ENCODE data around the gene WHAMM.
"Not testable (repeated sequence)": the region's sequence is repeated elsewhere in the genome, so short reads cannot be mapped to it uniquely, and the experiment has no call there.

WHAMM gene

DNA sequence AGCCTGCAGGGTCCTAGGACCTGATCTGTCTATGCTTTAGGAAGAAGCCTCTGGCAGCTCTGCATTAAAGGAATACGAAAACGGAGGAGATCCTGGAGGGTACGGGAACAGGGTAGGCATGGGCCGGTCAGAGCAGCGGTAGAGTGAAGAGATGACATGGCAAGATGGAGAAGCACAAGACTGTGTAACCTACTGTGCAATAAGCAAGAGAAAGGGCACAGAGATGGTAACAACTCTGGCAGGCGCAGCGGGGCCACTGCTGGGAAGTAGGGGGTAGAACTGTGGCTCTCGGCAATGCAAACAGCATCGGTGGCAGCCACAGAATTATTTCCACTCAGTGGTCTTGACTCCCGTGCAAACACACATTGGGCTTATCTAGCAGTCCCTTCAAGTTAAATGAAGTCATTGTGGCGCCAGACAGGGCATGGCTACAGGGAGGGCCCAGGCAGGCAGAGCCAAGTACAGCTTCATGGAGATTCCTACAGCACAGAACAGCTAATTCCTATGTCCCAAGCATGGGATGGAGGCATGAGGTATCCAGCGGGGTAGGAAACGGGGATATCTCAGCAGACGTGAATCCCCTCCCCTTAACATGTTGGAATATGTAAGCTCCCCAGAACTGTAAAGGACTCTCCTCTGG lies 28.8 kb downstream of the WHAMM start:
- no peak for DNase-seq (ENCODE audit: low spot score)

DNA sequence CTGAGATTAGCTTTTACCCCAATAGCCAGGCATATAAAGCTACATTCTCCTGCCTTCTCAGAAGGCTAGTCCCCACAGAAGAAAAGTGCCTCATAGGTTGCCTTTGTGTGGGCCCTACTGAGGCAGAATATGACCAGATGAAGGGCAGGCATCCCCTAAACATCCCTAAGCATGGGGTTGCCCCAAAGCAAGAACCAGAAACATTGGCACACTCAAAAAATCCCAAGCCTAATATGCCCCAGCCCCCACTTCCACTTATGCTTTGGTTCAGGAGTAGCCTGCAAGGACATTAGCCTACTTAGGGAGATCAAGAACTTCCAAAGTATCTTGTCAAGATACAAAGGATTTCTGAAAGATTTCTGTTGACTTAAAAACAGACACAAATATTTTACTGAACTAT lies 29.7 kb downstream of the WHAMM start:
- DNase-seq (ENCODE audit: low spot score) = no peak

DNA sequence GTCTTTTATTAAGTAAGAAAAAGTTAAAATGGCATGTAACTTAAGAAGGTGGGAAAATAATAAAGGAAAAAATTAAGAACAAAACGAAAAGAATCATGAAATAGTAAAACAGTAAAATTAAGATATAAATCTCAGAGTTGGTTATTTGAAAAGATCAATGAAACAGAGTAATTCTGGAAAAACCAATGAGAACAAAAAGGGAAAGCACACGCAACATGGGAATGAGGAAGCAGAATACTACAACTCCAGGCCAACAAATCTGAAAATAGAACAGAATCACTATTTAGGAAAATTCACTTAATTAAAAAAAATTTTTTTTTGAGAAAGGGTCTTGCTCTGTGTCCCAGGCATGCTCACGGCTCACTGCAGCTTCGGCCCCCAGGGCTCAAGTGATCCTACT lies 30.7 kb downstream of the WHAMM start:
- DNase-seq (ENCODE audit: low spot score) = no peak

DNA sequence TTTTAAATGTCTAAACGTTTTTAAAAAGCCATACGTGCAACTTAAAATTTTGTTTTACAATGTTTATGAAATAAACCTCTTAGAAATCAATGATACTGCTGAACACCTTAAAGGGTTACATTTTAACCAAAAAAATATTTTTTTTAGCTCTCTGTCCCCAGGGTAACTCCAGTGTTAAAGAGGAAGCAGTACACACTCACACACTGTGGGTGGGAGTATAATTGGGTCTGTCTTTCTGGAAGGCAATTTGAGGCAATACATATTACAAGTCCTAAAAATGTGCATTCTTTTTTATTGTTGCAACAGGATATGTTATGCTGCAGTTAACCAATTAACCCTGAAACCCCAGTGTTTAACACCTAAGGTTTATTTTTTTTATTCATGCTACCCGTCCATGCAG lies 34.1 kb downstream of the WHAMM start:
- DNase-seq (ENCODE audit: low spot score) = no peak

DNA sequence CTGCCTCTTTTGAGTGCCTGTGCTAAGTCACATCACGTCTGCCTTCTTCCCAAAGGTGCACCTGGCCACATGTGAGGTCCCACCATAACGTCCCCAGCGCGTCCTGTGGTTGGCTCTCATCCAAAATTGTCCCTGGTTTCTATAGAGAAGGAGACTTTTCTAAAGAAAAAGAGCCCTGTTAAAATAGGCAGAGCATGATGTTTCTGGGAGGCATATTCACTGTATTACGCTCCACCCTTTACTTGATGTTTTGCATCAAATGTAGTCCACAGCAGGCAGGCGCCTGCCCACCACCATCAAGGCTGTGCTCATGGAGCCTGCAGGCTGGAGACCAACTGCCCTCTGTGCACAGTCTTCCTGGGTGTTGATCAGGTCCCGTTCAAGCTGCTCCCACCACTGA lies 36.3 kb downstream of the WHAMM start:
- no peak for DNase-seq (ENCODE audit: low spot score)

DNA sequence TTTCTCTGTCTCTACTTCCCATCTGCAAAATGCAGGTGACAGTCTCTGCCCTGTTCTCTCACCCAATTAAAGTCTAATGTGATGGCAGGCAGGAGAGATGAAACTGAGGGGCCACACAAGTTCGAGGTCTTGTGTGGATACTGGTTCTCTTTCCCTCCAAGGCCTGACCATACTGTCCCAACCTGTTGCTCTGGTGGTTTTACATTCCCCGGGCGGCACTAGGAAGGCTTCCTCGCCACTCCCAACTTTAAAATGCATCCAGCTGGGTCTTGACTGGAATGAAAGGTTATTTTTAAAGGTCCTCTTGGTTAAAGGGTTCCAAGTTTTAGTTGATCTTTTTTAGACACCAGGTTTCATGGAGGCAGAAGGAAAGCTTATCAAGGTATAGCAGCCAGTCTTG lies 37.2 kb downstream of the WHAMM start:
- DNase-seq (ENCODE audit: low spot score) = no peak

DNA sequence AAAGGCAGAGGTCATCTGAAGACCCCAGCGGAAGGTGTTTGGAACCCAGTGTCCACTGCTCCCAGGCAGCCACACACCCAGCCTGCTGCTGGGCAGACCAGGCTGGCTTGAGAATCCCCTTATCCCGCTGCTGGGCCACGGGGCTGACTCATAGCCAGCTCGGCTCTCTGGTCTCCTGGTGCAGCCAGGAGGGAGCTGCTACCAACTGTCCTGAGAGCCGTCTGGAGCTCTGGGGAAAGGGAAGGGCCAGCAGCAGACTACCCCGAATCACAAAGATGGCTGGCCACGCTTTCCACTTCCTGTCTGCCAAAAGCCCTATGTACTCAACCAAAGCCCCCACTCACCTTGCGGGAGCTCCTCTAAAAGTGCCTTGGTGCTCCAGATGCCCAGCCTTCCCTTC lies 38.3 kb downstream of the WHAMM start:
- DNase-seq (ENCODE audit: low spot score) = no peak

DNA sequence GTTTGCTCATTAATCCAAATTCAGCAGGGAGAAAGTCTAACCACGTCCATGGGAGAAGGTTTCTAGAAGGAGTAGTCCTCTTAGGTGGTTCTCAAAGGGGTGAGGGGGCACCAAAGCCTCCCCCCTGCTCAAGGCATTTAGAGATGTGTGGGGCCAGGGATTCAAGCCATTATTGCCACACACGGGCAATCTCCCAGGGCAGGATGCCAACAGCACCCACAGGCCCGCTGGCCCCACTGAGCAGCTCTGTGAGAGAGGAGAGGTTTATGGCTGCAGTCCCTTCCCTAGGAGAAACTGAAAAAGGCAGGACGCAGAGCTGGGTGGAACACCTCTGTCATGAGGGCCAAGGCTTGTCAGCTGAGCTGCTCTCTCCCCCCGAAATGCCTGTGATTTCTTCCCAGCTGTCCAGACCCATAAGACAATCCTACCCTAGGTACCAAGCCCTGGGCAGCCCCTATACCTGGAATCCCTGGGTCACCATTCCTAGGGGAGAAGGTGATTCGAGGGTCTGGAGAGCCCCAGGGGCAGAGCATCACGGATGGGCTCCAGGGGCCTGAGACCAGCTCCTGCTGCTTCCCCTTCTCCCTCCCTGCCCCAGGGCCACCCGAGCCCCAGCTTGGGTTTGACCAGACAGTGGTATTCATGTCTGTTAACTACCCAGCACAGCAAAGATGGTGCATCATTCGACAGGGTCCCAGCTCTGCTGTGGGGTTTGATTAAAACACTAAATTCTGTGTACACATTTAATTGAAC lies 39.0 kb downstream of the WHAMM start:
- no peak for DNase-seq (ENCODE audit: low spot score)

DNA sequence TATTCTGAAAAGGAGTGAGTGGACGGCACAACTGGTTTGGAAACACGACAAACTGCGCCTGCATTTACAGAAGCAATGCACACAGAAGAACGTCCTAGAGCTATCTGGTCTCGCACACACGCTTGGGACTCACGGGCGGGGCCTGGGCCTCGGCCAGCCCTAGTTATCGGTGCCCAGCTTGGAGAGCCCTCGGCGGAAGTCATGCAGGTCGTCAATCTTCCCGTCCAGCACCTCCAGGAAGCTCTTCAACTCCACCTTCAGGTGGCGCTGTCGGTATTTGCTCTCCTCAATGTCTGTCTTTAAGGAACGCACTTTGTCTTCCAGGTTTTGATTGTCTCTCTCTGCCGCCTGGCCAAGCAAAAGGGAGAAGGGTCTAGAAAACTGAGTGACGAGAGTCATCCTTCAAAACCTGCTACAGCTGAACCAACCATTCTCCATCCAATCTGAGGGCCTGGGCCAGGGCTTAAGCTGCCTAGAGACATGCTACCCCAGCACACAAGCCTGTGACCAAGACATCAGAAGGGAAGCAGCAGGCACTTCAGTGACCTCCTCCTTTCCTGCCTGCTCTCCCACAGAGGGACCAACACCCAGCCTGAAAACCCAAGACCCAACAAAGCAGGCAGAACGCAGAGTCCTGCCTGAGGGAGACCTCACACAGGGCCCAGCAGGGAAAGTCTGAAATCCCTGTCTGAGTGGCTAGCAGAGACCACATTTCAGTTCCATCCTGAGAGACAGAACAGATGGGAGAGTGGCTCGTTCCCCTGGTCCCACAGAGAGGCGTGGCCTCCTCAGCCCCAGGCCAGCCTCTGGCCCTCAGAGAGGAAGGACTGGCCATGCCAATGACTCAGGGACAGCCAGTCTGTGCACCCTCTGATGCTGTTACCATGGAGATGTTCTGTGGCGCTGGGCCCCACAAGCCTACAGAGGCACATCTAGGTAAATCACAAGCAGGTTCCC lies 40.4 kb downstream of the WHAMM start:
- peak; percentile 49 for DNase-seq (ENCODE audit: low spot score)

DNA sequence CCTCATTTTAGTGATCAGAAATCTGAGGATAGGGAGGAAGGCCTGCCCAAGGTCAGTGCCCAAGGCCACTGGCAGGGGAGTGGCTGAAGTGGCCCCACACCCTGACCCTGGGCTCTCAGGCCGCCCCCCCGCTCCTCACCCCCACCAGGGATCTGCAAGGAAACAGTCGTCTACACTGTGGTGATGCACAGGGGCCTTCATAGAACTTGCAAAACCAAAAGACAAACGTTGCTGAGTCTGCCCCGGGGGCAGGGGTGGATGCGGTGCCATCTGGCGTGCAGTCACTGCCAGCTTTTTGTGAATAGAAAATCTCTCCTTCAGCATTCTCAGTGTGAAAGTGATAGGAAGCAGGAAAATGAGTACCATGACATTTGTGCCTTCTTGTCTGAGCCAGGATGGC lies 41.3 kb downstream of the WHAMM start:
- no peak for DNase-seq (ENCODE audit: low spot score)

DNA sequence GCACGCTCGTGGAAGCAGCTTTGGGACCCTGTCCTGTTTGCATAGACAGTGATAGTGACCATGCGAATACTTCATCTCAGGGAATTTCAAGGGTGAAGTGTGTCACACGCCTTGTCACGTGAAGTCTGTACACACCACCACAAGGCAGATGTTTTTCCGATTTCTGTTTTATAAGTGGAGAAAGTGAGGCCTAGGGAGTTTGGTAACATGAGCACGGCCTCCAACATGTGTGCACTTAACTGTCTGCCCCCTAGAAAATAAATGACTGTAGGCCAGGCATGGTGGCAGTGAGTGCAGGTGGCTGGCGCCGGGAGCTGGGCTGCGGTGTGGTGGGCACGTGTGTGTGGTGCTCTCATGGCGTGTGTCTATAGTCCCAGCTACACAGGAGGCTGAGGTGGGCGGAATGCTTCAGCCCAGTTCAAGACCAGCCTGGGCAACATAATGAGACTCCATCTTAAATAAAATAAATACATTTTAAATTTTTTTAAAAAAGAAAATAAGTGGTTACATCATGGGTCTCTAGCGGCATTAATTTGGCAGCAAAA lies 42.0 kb downstream of the WHAMM start:
- no peak for DNase-seq (ENCODE audit: low spot score)

DNA sequence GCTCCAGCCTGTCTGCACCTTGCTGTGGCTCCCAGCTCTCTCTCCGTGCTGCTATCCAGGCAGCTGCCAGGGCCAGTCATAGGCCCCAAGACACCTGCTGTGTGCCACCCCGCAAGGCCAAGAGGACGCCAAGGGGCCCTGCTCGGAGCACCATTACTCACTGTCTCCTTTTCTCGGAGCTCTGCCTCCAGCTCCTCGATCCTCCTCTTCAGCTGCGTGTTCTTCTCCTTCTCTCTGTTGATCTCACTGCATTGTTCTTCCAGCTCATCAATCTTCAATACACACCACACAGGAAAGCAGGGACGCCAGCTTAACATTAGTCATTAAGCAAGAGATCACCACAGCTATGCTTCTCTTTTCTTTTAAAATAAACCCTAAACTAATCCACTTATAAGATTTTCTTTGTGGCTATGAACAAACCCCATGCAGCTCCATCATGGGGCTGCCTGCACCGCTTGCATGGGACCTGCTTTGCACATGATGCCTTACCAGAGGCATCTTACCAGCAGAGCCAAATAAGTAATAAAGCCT lies 42.6 kb downstream of the WHAMM start:
- no peak for DNase-seq (ENCODE audit: low spot score)

DNA sequence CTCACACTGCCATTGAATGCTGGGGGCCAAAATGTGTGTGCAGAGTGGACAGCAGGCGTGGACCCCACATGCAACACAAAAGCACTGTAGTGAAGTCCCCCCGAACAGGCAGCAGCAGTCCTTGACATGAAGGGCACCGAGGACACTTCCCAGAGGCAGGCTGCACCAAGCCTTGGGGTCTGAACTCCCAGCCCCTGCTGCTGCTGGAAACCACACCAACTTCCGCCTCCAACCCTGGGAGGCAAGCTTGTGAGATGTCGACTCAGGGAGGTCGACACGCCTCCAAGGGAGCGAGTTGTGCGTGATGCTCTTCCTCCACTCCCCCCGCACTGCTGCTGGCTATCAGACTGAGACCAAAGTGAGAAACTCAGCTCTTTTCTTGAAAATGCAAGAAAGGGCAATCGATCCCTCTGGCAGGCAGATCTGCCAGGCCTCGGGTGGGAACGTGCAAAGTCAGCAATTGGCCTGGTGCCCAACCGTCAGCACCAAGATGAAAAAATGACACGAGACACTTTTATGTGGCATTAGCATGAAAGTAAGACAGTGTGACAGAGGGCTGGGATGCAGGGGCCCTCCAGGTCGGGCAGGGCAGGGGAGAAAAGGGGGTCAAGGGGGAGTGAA lies 43.6 kb downstream of the WHAMM start:
- no peak for DNase-seq (ENCODE audit: low spot score)

DNA sequence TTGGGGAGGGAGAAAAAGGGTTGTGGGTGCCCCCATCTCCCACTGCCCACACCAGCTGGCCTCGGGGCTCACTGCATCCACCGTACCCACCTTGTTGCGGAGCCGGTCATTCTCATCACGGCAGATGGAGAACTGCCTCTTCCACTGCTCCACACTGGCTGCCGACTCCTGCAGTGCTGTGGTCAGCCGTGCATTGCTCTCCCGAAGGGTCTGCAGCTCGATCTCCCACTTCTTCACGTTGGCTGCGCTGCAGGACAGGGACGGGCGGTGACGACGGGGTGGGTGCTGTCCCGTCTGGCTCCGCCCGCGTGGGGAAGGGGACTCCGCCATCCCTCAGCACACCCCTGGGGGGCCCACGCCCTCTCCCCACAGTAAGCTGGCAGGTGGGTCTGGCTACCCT lies 45.1 kb downstream of the WHAMM start:
- DNase-seq (ENCODE audit: low spot score) = no peak

DNA sequence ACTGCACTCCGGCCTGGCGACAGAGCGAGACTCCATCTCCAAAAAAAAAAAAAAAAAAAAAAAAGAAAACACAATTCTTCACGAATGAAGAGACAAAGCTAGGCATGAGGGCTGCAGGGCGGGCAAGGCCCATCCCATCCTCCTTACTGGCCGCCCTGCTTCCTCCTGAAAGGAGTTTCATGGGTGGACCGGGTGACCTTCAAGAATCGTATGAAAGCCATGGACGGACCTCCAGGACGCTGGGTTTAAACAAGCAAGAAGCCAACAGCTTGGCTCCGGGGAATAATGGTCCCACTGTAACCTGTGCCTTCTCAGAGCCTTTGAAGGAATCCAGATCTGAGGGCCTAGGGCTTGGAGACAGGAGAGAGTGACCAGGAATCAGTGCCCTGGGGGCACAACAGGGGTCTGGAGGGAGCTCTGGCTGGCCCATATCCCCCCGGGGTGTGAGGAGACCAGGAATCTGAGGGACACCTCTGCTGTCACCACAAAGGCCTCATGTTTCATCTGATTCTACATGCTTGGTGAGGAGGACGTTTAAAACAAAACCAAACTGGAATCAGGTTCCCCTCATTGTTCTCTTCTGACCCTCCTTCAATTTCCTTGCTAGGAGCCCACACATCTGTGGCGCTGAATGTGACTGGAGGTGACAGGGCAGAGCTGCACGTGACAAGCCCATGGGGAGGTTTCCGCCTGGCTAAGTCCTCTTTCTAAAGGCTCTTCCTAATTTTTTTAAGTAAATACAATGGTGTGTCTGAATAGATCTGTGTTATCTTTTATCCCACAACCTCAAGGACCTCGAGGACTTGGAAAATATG lies 46.1 kb downstream of the WHAMM start:
- no peak for DNase-seq (ENCODE audit: low spot score)

DNA sequence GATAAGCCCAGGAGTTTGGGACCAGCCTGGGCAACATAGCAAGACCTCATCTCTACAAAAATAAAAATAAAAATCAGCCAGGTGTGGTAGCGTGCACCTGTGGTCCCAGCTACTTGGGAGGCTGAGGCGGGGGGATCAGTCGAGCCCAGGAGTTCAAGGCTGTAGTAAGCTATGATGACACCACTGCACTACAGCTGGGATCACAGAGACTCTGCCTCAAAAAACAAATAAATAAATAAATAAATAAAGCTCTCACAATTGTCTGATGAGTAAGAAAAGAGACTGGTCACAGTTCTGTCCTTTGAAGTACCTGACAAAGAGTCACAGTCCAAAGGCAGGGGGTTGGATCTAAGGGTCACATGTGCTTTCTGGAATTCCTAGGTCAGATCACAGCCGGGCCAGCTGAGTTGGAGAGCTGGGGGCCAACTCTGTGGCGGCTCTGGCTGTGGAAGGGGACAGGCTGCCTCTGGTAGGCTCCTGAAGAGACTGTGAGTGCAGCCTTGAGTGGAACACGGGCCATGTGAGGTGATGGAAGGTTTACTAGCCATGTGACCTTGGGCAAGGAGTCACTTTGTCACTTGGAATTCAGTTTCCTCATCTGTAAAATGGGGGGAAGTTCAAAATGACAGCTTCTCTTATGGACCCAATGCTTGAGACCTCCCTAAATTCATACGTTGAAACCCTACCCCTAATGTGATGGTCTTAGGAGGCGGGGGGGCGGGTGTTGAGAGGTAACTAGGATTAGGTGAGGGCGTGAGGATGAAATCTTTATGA lies 47.2 kb downstream of the WHAMM start:
- DNase-seq (ENCODE audit: low spot score) = no peak

DNA sequence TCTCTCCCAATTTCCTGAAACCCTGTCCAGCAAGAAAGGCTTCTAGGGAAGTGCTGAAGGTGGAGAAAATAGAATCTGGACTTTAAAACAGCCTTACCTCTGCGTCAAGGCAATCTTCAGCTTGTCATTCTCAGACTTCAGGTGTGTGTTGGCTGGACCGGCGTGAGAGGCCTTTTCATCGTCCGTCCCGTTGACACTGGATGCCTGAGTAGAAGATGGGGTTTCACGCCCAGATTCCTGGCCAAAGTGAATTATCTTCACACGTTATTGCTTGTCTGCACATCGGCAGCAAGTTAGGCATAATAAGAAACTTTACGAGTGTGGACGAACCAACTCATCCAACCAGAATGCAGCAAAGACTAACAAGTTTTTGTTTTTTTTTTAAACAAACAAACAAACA lies 49.5 kb downstream of the WHAMM start:
- DNase-seq (ENCODE audit: low spot score) = no peak

DNA sequence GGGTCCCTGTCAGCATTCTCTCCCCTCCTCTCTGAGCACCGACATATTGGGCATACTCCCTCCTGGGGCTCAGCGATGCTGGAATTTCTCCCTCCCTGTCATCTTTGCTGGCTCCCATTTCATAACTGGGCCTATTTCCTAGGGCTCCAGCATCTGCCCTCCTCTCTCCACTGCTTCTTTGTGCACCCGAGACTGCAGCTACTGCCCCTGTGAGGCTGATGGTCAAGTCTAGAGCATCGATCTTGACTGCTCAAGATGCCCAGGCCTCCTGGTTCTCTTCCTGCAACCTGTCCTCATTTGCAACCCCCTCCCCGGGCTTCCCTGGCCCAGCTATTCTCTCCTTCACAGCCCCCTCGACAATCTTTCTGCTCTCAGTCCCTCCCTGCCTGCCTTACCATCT lies 53.5 kb downstream of the WHAMM start:
- DNase-seq (ENCODE audit: low spot score) = no peak

DNA sequence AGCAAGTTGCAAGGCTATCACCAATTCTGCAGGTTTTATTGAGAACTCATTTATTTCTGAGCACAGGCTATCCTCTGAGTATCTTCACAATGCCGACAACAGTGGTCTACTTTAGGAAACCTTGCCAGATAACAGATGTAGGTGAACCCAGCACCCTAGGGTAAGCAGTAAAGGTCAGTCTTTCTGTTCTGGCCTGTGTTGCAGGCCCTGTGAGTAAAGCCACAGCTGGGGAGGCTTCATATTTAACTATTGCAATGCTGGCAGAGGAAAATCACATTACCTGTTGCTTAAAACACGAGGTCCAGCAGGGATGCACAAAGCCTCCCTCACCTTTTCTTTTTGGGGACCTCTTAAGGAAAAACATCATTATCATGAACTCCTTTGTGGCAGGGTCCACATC lies 55.5 kb downstream of the WHAMM start:
- no peak for DNase-seq (ENCODE audit: low spot score)

DNA sequence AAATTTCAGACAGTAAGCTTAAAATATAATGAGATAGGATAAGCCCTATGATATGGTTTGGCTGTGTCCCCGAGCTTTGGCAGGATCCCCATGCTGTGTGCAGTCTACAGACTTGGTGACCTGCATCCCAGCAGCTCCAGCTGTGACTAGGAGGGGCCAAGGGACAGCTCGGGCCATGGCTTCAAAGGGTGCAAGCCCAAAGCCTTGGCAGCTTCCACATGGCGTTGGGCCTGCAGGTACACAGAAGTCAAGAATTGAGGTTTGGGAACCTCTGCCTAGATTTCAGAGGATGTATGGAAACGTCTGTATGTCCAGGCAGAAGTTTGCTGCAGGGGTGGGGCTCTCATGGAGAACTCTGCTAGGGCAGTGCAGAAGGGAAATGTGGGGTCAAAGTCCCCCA lies 56.2 kb downstream of the WHAMM start:
- DNase-seq (ENCODE audit: low spot score) = not testable (repeated sequence)

Data from globus pallidus (tissue), 1 donor.